ENCODE data around the gene RNF144A. TPM values are rescaled to one million over a fixed set of nuclear protein-coding genes. Genes with fewer than 3 reads are reported as not detected.

The RNF144A gene
- total and polyA plus RNA-seq, 10 of the 15 experiments (the other 5 are each of a cell fraction or from before 2014, with no cell fraction given): 0.02 to 12.1 (median 0.48) TPM; not detected in 1

DNA sequence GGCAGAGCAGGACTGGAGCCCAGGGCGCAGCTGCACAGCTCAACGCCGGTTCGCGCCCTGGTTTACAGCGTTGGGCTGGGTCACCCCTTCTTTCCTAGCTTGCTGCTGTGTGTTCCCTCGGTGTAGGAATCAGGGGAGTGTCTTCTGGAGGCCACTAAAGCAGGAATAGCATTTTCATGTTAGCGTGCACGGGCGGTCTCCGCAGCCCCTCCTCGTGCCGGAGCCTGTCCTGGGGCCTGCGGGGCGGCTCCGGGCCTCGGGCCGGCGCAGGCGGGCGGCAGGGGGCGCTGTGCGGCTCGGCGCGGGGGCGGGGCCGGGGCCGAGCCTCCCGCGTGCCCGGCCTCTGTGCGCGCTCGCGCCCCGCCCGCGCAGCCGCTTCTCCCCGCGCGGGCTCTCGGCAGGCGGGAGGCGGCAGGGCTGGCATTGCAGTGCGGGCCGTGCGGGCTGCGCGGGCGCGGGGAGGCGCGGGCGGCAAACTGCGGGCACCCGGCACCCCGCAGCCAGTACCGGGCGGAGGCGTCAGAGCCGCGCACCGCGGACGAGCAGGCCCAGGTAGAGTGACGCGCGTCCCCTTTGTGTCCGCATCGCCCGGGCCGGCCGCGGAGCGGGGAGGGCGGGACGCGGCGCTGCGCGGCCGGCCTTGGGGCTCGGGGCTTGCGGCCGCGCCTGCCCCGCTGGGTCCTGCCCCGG, at the start of gene RNF144A (continued):
- TF ChIP-seq, protein P1, sequence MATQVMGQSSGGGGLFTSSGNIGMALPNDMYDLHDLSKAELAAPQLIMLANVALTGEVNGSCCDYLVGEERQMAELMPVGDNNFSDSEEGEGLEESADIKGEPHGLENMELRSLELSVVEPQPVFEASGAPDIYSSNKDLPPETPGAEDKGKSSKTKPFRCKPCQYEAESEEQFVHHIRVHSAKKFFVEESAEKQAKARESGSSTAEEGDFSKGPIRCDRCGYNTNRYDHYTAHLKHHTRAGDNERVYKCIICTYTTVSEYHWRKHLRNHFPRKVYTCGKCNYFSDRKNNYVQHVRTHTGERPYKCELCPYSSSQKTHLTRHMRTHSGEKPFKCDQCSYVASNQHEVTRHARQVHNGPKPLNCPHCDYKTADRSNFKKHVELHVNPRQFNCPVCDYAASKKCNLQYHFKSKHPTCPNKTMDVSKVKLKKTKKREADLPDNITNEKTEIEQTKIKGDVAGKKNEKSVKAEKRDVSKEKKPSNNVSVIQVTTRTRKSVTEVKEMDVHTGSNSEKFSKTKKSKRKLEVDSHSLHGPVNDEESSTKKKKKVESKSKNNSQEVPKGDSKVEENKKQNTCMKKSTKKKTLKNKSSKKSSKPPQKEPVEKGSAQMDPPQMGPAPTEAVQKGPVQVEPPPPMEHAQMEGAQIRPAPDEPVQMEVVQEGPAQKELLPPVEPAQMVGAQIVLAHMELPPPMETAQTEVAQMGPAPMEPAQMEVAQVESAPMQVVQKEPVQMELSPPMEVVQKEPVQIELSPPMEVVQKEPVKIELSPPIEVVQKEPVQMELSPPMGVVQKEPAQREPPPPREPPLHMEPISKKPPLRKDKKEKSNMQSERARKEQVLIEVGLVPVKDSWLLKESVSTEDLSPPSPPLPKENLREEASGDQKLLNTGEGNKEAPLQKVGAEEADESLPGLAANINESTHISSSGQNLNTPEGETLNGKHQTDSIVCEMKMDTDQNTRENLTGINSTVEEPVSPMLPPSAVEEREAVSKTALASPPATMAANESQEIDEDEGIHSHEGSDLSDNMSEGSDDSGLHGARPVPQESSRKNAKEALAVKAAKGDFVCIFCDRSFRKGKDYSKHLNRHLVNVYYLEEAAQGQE (IDR thresholded peaks at IDR 0.05; ENCODE audit: low read depth, low read length): no peak
- no peak for TF ChIP-seq BCL3 (IDR thresholded peaks at IDR 0.05; ENCODE audit: borderline replicate concordance, insufficient read depth, low read depth, low read length, poor library complexity, severe bottlenecking)
- TF ChIP-seq SMAD5 (IDR thresholded peaks at IDR 0.05; ENCODE audit: low read depth): no peak
- peak; percentile 70; the same call in 1 of the 2 replicates for TF ChIP-seq DPF2 (IDR thresholded peaks at IDR 0.05)
- TF ChIP-seq, protein P2, sequence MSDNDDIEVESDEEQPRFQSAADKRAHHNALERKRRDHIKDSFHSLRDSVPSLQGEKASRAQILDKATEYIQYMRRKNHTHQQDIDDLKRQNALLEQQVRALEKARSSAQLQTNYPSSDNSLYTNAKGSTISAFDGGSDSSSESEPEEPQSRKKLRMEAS (IDR thresholded peaks at IDR 0.05; ENCODE audit: low read depth, low read length): no peak
- no peak for TF ChIP-seq MYC (IDR thresholded peaks at IDR 0.05; ENCODE audit: insufficient read depth, insufficient read length, insufficient replicate concordance, low read length, severe bottlenecking)
- TF ChIP-seq, protein P3, sequence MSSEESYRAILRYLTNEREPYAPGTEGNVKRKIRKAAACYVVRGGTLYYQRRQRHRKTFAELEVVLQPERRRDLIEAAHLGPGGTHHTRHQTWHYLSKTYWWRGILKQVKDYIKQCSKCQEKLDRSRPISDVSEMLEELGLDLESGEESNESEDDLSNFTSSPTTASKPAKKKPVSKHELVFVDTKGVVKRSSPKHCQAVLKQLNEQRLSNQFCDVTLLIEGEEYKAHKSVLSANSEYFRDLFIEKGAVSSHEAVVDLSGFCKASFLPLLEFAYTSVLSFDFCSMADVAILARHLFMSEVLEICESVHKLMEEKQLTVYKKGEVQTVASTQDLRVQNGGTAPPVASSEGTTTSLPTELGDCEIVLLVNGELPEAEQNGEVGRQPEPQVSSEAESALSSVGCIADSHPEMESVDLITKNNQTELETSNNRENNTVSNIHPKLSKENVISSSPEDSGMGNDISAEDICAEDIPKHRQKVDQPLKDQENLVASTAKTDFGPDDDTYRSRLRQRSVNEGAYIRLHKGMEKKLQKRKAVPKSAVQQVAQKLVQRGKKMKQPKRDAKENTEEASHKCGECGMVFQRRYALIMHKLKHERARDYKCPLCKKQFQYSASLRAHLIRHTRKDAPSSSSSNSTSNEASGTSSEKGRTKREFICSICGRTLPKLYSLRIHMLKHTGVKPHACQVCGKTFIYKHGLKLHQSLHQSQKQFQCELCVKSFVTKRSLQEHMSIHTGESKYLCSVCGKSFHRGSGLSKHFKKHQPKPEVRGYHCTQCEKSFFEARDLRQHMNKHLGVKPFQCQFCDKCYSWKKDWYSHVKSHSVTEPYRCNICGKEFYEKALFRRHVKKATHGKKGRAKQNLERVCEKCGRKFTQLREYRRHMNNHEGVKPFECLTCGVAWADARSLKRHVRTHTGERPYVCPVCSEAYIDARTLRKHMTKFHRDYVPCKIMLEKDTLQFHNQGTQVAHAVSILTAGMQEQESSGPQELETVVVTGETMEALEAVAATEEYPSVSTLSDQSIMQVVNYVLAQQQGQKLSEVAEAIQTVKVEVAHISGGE (CRISPR knock-in tag; IDR thresholded peaks at IDR 0.05): no peak
- TF ChIP-seq CREB1 (IDR thresholded peaks at IDR 0.05; ENCODE audit: low read depth): no peak
- no peak for TF ChIP-seq CBFB (IDR thresholded peaks at IDR 0.05; ENCODE audit: low read depth)
- TF ChIP-seq ATF7 (IDR thresholded peaks at IDR 0.05; ENCODE audit: low read depth): no peak
- TF ChIP-seq TCF7 (IDR thresholded peaks at IDR 0.05; ENCODE audit: borderline replicate concordance): no peak
- TF ChIP-seq, protein P4, sequence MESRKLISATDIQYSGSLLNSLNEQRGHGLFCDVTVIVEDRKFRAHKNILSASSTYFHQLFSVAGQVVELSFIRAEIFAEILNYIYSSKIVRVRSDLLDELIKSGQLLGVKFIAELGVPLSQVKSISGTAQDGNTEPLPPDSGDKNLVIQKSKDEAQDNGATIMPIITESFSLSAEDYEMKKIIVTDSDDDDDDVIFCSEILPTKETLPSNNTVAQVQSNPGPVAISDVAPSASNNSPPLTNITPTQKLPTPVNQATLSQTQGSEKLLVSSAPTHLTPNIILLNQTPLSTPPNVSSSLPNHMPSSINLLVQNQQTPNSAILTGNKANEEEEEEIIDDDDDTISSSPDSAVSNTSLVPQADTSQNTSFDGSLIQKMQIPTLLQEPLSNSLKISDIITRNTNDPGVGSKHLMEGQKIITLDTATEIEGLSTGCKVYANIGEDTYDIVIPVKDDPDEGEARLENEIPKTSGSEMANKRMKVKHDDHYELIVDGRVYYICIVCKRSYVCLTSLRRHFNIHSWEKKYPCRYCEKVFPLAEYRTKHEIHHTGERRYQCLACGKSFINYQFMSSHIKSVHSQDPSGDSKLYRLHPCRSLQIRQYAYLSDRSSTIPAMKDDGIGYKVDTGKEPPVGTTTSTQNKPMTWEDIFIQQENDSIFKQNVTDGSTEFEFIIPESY (IDR thresholded peaks at IDR 0.05): 0 out of 2 replicates have a peak, but pooled peaks have one; percentile 39
- no peak for TF ChIP-seq ZBTB40 (IDR thresholded peaks at IDR 0.05; ENCODE audit: borderline replicate concordance)
